Jurkat, Clone E6-1 (cell line): ENCODE results near the gene POU2F3. TPM values are rescaled to one million over a fixed set of nuclear protein-coding genes. Genes with fewer than 3 reads are reported as not detected.

Experiments used
- DNase-seq: peaks from one replicate; pipeline ENCODE4 v3.0.0-alpha.2; 2011; ENCODE audit warnings: low read depth, low spot score
- H3K4me3 ChIP-seq: 2 replicates; pipeline ENCODE4 v1.5.1; 2011; ENCODE audit warnings: mild to moderate bottlenecking, low read length, control low read depth, moderate library complexity
- polyA plus RNA-seq: library from polyadenylated mRNA; unstranded; fragments of >200 nt; gene quantifications from one replicate; pipeline ENCODE4 v1.2.1, GENCODE V29; 2012; ENCODE audit warnings: missing spikeins; ENCODE audit not compliant: insufficient read length, insufficient read depth

The POU2F3 gene
- not detected for polyA plus RNA-seq

DNA sequence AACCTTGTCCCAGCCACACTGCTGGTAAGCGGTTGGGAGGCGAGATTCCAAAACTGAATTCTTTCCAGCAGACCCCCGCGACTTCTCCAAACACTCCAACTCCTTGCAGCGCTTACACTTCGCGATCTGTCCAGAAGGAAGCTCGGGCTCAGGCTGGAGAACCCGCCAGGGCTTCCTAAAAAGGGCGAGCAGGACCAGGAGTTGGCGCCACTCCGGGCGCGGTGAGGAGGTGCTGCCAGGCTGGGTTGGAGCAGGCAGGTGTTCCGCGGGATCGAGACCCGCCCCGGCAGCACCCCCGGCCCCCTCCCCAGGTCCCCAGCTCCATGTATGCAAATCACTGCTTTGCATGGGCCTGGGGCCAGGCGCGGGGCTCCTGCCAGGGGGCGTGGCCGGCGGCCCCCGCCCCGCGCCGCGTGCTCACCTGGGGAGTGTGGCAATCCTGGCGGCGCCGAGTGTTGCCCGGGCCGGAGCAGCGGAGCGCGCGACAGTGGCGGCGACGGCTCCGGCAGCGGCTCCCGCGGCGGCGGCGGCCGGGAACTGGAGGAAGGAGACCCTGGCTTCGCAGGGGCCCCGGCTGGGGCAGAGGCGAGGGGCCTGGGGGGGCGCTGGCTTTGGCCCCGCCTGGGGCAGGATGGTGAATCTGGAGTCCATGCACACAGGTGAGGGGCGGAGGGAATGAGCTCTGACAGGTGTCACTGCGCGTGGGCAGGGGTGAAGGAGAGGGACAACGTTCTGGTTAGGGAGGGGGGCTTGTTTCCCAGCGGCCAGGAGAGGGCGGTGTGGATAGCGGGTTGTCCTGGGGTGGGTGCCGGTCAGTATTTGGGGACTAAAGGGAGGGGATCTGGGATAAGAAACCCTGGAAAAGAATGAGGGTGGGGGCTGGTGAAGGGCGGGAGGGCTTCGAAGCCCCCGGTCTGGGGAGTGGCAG is at the start of gene POU2F3:
Gene POU2F3, plus strand, starts transcription at position 428 of the 928 bp plus-strand sequence. Its CDS starts 204 bp downstream, at position 632.
- DNase-seq = no peak
- H3K4me3 ChIP-seq = no peak within 1 kb of the TSS

DNA sequence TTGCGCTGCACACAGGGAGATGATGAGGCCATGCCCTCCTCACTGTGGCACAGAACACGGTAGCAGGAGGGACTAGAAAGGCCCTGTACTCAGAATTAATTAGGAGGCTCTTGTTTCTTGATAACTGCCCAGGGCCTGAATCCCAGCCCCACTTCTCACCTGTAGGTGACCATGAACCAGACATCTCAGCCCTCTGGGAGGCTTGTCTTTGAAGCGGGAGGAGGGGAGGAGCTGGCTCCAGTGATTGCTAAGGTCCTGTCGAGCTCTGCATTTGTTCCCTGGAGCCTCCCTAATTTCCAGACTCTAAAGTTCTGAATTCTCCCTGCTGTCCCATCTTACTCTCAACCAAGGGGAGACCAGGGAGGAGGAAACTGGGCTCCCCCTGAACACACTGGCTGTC is 48.9 kb upstream of the POU2F3 start:
- no peak for DNase-seq
- no peak overlapping the region for H3K4me3 ChIP-seq

DNA sequence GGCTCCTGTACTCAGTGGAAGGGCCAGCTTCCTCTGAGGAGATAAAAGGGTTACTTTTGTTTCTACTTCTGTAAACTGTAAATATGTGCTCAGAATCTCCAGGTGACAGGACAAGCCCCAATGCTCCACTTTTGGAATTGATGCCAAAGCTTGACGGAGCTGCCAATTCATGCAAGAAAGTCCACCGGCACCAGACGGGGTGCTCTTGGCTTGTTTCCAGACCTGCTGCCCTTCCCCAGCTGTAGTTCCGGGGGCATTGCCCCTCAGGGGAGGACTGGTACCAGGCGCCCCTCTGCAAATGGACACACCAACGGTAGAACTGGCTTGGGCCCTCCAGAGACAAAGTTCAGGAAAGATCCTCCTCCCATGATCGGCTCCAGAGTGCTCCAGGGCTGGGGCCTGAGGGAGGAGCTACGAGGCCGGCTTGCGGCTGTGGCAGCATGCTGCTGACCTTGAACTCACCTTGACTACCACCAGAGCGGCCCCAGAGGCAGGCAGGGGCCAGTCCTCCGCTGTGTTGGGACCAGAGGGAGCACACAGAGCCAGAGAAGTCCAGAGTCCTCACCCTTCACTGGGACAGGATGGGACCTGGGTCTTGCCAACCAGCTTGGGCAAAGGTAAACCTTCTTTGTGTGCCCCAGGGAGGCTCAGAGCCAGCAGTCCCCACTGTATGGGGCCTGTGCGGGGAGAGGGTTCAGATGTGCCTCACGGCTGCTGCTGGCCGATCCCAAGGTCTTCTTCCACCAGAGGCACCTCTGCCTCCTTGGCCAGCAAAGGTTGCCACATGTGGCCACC is 46.9 kb upstream of the POU2F3 start:
- no peak overlapping the region for H3K4me3 ChIP-seq
- no peak for DNase-seq

DNA sequence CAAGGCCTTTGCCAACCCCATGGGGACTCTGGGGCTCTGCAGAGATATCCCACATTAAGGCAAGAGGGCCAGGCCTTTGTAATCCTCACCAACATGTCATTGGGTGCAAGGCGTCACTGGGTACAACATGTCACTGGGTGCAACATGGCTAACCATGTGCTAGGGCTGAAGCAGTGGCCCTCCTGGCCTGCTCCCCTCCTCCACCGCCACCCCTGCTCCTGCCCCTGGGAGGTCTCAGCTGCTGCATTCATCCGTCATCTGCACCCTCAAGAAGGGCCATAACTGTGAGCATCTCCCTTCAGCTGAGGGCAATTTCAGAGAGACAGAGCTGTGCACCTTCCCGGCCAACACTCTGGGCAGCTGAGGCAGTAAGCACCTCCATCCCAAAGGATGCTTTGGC is 45.8 kb upstream of the POU2F3 start:
- no peak overlapping the region for H3K4me3 ChIP-seq

DNA sequence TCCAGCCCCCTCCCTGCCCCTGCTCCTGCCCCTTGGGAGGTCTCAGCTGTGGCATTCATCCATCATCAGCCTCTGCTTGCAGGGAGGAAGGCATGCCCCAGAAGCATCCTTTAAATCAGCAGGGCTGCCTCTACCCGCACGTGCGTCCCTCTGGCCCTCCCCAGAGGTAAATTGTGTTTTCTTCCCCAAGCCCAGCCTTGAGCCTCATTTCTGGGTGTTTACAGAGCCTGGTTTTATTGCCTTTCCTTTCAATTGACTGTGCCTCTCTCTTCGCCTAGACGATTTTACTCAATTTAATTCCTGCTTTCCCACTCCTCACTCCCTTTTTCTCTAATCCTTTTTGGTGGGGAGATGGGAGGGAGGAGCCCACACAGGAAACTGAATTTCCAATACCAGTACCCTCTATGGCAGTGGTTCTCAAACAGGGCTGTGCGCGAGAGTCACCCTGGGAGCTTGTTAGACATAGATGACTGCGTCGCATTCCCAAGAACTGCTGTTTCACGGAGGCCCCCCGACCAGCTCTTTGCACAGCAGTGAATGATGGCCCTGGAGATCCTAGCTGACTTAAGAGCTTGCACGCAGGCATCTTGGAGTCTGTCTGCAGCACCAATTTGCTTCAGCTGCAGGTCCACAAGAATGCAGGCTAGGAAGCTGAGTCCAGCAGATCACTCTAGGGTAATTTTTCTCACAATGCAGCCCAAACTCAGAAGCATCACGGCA is 44.2 kb upstream of the POU2F3 start:
- H3K4me3 ChIP-seq = no peak overlapping the region
- DNase-seq = no peak

More for the DNA sequence above, 45.8 kb upstream of the POU2F3 start:
- no peak for DNase-seq

DNA sequence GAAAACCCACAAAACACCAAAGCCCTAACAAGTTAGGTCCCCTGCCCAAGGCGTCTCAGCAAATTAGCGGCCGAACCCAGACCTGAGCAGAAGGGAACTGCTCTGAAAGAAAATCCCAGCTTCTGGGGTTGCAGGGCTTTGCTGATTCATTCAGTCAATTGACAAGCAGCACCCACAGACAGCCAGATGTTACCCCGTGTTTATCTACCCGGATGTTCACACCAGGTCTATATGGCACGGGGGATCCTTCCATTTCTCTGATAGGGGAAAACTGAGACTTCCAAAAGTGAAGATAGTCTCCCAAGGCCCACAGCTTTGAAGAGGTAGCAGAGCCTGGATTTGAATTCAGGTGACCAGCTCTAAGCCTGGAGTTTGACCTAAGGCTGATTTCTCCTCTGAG is 43.1 kb upstream of the POU2F3 start:
- H3K4me3 ChIP-seq = no peak overlapping the region
- DNase-seq = no peak

DNA sequence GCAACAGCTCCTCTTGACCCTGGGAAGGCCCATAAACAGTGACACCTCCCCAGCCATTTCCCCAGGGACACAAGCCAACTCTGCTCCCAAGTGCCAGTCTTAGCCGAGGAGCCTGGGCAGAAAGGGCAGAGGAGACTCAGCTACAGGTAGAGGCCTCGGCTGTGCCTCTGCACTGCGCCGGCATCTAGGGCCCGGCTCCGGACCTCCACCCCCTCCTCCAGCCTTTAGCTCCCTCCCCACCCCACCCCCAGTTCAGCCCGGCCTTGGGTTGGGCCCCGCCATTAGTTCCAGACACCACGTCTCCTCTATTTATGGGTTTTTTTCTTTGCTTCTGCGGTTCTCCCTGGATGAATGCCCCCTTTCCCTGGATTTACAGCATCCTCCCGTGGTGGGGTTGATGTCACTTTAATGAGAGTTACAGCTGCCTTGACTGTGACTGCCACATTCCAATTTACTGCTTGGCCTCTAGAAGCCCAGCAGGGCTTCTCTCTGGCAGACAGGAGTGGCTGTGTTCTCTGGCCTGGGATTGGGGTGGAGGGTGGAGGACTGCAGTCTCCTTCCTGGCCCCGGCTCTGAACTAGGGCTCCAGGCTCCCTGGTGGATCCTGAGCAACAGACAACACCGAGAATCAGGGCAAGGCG is 42.6 kb upstream of the POU2F3 start:
- H3K4me3 ChIP-seq = no peak overlapping the region
- no peak for DNase-seq

DNA sequence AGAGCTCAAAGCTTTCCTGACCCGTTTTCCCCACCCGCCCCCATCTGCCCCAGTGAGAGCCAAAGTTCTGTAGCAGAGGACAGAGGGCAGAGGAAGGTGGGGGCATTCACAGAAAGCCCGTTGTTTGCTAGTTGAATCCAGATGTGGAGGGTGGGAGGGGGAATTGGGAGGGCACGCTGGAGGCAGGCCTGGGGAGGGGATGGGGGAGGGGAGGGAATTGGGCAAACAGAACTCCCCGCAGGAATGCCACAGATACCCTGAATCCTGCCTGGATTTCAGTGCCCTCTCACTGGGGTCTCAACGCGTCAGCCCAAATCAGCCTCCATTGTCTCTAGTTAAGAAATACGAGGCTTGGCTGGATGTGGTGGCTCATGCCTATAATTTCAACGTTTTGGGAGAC is 42.0 kb upstream of the POU2F3 start:
- H3K4me3 ChIP-seq = no peak overlapping the region

DNA sequence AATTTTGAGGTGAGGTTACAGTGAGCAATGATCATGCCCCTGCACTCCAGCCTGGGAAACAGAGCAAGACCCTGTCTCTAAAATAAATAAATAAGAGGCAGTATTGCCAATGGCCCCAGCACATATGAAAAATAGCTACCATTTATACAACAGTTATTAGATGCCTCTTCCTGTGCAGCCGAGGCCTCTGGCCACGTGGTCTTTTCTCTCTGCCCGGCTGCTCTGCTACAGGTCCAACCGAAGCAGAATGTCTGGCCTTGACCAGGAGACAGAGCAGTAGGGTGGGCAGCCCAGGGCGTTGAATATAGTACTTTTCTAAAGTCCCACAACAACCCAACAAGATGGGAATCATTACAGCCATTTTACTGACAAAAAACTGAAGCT is 41.5 kb upstream of the POU2F3 start:
- no peak overlapping the region for H3K4me3 ChIP-seq
- DNase-seq = no peak

More for the DNA sequence above, 42.0 kb upstream of the POU2F3 start:
- DNase-seq = no peak

DNA sequence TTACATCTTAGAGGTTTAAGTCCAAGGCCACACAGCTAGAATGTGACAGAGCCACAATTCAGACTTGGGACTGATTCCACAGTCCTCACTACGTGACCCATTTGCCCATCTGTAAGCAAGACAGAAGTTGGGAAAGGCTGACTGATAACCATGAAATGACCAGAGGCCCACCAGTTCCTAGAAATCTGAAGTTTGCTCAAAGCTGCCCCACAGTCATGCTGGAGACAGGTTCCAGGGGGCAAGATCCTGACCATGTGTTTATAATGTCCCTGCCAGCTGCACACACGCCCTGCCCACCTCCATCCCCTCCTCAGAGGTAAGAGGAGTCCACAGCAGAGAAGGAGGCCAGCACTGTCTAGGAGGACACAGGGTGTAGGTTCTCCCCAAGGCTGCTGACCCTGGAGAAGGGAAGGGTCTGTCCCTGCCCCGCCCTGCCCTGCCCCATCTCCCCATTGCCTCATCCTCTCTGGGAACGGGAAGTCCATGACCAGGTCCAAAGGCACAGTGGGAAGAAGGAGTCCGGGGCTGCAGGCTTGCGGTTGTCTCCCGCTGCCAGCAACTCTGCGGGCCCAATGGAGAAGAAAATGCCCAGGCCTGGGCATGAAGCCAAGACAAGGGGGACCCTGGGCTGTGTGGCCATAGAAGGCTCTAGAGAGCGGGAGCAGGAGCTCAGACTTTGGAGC is 41.0 kb upstream of the POU2F3 start:
- DNase-seq = no peak
- H3K4me3 ChIP-seq = no peak overlapping the region

DNA sequence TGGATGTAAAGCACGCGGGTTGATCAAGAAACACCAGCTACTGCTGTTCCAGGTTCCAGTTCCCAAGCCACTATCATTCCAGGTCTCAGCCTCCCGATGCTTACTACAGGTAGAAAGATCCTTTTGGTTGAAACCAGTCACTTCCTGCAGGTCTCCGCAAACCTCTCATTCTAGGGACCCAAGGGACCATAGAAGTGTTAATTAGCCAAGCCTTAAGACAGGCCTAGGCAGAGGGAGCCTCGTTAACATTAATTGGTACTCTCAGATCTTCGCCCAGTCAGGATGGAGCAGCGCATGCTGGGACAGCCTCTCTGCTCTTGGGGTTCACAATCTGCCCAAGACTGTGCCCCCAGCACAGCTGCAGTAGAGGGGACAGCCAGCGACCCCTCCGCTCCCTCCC is 40.3 kb upstream of the POU2F3 start:
- no peak for DNase-seq

DNA sequence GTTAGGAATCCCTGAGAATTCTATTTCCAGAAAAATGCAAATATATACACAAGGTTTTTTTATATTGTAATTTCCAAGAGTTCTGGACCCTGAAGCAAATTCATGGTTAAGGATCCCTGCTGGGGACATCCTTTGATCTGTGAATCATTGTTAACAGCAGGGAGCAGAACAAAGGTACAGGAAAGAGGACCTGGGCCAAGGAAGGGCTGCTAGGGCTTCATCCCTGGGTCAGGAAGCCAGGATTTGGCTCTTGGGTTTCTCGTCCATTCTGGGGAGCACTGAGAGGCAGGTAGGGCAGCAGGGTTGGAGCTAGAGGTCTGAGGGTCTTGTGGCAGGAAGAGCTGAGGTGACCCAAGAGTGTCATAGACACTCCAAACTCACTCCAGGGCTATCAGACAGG is 39.3 kb upstream of the POU2F3 start:
- H3K4me3 ChIP-seq = no peak overlapping the region
- no peak for DNase-seq

More for the DNA sequence above, 40.3 kb upstream of the POU2F3 start:
- no peak overlapping the region for H3K4me3 ChIP-seq

DNA sequence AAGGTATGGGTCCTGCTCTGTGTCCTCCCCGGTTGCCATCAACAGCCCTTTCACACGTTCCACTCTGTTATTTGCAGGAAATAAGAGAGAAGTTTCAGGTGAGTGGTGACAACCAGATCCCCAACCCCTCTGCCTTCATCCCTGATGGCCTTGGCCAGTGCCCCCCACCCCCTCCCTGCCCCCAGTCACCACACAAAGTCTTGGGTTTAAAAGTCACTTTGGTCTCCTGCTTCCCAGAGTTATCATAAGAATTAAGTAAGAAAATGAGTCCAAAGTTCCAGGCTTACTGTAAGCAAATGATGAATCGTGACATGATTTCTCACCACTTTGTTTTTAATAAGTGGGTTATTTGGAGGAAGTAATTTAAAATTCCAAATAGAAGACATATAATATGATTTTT is 38.3 kb upstream of the POU2F3 start:
- no peak for DNase-seq
- H3K4me3 ChIP-seq = no peak overlapping the region

DNA sequence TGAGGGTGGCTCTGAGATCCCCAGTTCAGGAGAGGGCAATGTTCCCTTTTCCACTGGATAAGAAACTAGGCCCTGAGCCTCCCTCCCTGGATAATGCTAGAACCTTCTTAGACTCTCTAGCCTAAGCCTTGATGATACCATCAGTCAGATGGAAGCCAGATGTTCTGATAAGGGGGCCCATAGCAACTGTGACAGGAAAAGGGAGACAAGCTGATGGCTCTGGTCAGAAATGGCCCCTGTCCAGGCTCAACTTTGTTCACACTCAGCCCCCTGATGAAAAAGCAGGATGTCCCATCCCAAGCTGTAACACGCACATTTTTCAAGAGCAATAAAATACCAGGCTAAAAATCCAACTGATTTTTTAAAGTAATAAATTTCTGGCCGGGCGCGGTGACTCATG is 36.3 kb upstream of the POU2F3 start:
- H3K4me3 ChIP-seq = no peak overlapping the region
- DNase-seq = no peak

DNA sequence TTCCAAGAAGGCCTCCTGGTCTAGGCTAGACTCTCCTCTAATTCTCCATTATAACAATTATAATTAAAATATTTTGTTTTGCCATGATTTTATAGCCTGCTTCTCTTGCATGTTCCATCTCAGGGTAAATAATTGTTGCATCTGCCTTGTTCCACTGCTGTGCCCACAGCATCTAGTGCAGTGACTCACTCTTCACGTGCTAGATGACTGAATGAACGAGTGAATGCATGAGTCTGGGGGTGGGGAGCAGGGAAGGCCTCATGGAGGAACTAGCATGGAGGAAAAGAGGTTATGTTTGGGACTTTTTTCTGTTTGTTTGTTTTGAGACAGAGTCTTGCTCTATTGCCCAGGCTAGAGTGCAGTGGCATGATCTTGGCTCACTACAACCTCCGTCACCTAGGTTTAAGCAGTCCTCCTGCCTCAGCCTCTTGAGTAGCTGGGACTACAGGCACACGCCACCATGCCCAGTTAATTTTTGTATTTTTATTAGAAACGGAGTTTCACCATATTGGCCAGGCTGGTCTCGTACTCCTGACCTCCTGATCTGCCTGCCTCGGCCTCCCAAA is 34.3 kb upstream of the POU2F3 start:
- DNase-seq = no peak
- no peak overlapping the region for H3K4me3 ChIP-seq

DNA sequence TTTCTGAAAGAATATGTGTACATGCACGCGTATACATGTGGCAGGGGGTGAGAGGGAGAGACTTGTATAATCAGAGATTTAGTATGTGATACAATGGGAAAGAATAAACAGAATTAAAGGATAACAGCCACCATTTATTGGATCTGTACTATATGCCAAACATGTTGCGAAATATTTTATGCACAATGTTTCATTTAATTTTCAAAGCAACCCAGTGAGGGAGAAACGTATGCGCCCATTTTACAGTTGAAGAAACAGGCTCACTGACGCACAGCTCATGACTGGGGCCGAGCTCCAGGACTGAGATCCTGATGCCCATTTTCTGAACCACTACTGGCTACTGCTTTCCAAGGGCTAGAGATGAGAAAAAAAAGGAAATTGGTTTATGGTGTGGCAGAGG is 32.4 kb upstream of the POU2F3 start:
- H3K4me3 ChIP-seq = no peak overlapping the region

DNA sequence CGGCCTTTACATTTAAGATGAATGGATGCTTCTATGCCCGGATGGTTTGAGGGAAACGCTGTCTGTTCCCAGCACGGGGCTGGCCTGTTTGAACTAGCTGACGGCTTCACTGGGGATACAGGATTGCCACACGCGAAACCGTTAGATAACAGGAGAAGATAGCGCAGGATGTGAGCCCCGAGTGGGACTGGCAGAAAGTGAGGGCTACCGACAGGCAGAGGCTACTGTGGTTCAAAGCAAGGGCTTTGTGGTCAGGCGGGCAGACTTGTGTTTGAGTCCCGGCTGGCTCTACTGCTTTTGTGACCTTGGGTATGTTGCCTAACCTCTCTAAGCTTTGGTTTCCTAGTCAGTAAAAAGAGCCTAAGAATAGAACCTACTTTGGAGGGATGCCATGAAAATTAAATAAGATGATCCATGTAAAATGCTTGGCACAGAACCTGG is 31.9 kb upstream of the POU2F3 start:
- H3K4me3 ChIP-seq = no peak overlapping the region
- no peak for DNase-seq

More for the DNA sequence above, 32.4 kb upstream of the POU2F3 start:
- no peak for DNase-seq

DNA sequence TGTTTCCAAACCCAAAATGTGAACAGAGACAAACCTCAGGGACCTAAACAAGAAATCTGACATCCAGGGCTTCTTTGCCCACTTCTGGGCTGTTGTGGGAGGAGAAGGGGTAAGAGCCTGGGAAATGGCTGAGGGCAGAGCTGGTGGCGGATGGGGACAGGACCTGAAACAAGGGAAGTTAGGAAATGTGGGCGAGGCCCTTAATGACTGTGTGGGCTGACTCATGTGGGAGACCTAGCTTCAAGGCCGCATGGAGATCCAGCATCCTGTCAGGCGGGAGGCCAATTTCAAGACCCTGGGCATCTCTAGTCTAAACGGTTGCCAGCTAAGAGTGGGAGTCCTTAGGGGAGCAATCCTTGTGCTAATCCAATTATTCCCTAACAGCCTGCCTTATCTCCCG is 31.2 kb upstream of the POU2F3 start:
- DNase-seq = no peak
- no peak overlapping the region for H3K4me3 ChIP-seq
